Cerebellar nuclear complex (tissue), 1 donor: ENCODE results near the gene HSD17B8.

Experiments
- DNase-seq, 2 experiments: peaks; one replicate each; lab custom pipeline; 2025; lab: John Stamatoyannopoulos, UW

The HSD17B8 gene

GRCh38 chr6:33171016-33171879 is 33.2 kb upstream of the HSD17B8 start:
- DNase-seq: no peak

GRCh38 chr6:33171880-33172687 is 32.4 kb upstream of the HSD17B8 start:
- no peak for DNase-seq

- DNase-seq: no peak
These were observed 31.5 kb upstream of the HSD17B8 start for GRCh38 chr6:33172688-33173534.

- DNase-seq: no peak
These were observed 30.8 kb upstream of the HSD17B8 start for GRCh38 chr6:33173535-33174180.

DNA sequence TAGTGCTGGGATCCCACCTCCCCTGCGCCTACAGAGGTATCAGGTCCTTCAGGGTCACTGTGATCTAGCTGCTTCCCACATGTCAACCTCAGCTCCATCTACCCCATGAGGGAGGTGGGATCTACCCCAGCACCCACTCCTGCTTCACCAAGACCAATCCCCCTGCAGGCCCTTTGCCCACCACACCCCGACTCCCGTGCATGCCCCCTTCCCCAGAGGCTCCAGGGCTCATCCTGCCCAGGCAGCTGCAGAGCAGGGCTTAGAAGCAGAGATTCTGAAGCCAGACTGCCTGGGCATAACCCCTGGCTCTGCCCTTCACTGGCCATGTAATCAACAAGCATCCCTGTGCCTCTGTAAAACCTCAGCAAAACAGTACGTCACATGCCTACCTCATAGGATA is 29.7 kb upstream of the HSD17B8 start:
- no peak for DNase-seq

DNA sequence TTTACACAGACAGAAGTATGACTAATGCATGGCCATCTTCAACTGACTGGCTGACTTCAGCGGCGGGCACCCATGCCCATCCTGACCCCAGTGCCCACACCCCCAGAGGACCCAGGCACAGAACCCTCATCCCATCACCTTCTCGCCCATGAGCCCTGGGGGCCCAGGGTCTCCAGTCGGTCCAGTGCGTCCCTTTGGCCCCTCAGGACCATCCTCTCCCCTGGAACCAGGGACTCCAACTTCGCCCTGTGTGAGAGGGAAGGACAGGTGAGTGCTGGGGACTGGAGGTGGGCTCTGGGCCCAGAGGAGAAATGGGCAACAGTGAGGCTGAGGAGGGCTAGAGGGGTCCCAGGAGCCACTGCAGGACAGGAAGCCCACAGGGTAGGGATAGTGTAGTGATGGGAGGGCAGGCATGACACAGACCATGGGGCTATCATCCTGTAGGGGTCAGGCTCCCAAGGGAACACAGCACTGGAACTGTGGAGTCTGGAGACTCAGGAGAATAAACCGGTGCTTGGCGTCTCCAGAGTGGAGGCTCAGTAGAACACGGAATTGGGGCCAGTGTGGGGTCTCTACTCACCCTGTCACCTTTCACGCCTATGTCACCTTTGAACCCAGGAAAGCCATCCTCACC is 28.9 kb upstream of the HSD17B8 start:
- DNase-seq: no peak

DNA sequence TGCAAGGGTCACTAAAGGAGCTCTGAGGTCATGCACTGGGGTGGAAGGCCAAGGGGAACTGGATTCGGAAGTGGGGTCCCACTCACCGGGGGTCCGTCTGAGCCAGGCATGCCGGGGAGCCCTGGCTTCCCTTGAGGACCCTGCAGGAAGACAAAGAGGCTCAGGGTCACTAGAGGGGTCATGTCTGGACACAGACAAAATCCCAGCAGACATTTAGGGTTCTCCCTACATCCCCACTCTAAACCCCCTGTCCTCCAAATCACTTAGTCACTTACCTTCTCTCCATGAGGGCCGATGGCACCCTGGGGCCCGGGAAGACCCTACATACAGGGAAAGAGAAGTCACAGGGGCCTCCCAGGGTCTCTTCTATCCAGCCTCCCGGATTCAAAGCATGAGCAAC is 27.5 kb upstream of the HSD17B8 start:
- DNase-seq: no peak

DNA sequence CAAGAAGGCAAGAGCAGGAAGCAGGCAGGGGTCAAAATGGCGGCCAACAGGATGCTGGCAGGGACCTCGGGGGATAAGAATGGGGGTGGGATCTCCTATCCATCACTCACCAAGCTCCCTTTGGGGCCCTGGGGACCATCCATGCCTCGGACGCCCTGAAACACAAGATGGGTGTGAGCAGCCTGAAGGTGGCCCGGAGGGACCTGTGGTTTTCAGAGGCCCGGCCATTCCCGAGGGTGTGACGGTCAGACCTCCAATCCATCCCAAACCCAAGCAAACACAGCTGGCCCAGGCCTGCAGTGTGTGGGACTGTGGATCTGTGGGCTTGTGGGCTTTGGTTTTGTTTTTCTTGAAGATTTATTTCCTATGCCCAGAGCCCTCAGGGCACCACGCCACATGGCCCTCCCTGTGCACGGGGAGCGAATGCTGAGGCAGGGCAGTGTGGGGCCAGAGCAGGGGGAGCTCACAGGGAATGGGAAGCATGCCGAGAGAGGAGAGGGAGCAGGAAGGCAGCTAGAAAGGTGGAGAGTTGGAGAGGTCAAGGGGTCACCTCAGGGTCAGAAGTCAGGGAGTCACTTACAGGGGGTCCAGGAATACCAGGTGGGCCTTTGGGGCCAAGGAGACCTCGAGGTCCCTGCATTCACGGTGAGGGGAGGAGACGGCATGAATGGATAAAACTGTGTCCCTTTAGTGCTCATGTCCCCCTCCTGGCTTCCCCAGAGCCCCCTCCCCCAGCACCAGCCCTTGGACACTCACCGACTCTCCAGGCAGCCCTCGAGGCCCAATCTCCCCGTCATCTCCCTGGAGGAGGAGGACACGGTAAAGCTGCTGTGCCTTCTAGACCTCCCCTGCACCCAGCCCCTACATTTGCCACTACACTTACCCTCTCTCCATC is 26.7 kb upstream of the HSD17B8 start:
- no peak for DNase-seq

- DNase-seq: no peak
These were observed 25.5 kb upstream of the HSD17B8 start for GRCh38 chr6:33178755-33179475.

DNA sequence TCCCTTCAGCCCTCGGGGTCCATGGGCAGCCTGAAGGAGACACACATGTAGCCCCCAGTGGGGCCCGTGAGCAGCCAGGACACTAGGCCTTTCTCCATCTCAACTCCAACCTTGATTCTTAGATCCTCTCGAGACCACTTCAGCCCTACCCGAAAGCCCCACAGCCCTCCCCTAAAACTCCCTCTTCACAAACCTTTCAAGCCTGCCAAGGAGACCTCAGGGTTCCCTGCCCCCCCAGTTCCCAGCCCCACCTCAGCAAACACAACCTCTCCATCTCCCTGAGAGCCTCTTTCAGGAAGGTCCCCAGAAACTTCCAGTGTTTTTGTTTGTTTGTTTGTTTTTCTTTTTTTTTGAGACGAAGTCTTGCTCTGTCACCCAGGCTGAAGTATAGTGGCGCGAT is 23.3 kb upstream of the HSD17B8 start:
- DNase-seq: no peak

- DNase-seq: no peak
These were observed 21.3 kb upstream of the HSD17B8 start for GRCh38 chr6:33183071-33183683.

DNA sequence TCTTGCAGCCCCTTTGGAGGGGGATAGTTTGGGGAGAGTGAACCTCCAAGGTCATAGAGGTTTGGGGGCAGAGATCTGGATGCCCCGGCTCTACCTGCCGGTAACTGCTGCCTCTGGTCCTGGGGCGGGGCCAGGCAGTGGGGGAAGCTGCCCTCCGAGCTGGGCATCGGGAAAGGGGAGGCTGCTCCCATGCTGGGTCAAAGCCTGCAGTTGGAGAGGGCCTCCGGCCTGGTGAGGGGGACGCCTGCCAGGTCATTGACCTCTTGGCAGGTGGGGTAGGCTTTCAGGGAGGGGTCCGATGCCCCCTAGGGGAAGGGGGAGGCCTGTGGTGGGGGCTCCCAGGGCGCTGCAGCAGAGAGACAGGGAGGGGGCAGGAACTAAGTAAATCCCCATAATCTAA is 19.3 kb upstream of the HSD17B8 start:
- DNase-seq: no peak

- DNase-seq: no peak
These were observed 18.7 kb upstream of the HSD17B8 start for GRCh38 chr6:33185654-33186187.

- DNase-seq: no peak
These were observed 16.6 kb upstream of the HSD17B8 start for GRCh38 chr6:33187809-33188208.

- DNase-seq: no peak
These were observed 15.3 kb upstream of the HSD17B8 start for GRCh38 chr6:33189164-33189563.

DNA sequence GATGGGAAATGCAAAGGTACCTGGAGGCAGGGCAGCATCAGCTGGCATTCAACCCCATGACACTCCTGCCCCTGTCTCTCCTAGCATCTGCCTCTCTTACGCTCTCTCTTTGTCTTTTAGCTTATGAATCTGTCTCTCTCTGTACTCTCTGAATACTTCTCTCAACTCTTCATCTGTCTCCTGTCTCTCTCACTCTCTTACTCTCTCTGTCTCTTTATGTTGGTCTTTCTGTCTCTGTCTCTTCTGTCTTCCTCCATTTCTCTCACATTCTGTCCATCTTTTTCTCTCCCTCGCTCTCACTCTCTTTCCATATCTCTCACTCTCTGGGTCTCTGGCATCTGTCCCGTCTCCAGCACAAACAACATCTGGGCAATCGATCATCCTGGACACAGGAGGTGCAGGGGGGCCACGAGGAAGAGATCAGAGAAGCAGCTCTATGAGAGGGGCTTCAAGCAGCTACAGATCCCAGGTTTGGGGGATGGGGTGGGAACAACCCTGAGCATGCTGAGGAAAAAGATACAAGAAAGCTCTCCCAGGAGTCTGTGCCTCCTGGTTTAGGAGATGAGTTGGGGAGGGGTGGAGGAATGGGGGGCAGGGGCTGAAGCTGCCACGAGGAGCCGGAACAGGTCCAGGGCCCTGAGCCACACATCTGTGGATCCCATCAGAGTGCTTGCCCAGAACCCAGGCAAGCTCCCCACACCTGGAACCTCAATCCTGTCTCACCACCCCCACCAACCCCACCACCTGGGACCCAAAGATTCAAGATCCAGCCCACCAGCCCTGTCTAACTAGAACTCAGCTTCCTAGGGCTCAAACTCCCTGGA is 14.6 kb upstream of the HSD17B8 start:
- no peak for DNase-seq

- DNase-seq: no peak
These were observed 13.8 kb upstream of the HSD17B8 start for GRCh38 chr6:33190504-33191107.
